ENCODE data around the gene COL10A1.

- TF ChIP-seq CTCF (optimal IDR thresholded peaks at IDR 0.05 in 1 of 3, IDR thresholded peaks at IDR 0.05 in 1 of 3, conservative IDR thresholded peaks at IDR 0.05 in 1 of 3; ENCODE audit: extremely low read depth in 1 of 3, insufficient read depth in 2 of 3, low read length in 3 of 3) (no peak), EZH2 (IDR thresholded peaks at IDR 0.05; ENCODE audit: low read length) (no peak)
These were observed 29.0 kb upstream of the COL10A1 start for GRCh38 chr6:116154887-116155286.
